HUES48 (cell line): Measurements from ENCODE around the gene BLOC1S5.
"Not testable (repeated sequence)": the region's sequence is repeated elsewhere in the genome, so short reads cannot be mapped to it uniquely, and the experiment has no call there.

Experiments used
- H3K27ac ChIP-seq: one replicate; pipeline ENCODE4 v1.7.0; 2013; ENCODE audit warnings: low read depth, low read length, inconsistent platforms
- H3K27me3 ChIP-seq: 2 replicates; pipeline ENCODE4 v1.6.1; 2013; ENCODE audit warnings: mild to moderate bottlenecking, low read length; ENCODE audit not compliant: control insufficient read depth, insufficient read depth
- H3K36me3 ChIP-seq: 2 replicates; pipeline ENCODE4 v1.6.1; 2013; ENCODE audit warnings: low read length; ENCODE audit not compliant: control insufficient read depth, insufficient read depth
- H3K4me1 ChIP-seq: 2 replicates; pipeline ENCODE4 v1.6.1; 2013; ENCODE audit warnings: mild to moderate bottlenecking, low read length; ENCODE audit not compliant: control insufficient read depth, insufficient read depth
- H3K4me3 ChIP-seq: 2 replicates; pipeline ENCODE4 v1.5.1; 2013; ENCODE audit warnings: mild to moderate bottlenecking, low read depth, low read length
- H3K9ac ChIP-seq: 2 replicates; pipeline ENCODE4 v1.6.1; 2013; ENCODE audit warnings: mild to moderate bottlenecking, low read depth, low read length, moderate library complexity
- H3K9me3 ChIP-seq: 2 replicates; pipeline ENCODE4 v1.6.1; 2013; ENCODE audit warnings: low read length; ENCODE audit not compliant: control insufficient read depth, insufficient read depth

Gene BLOC1S5

GRCh38 chr6:8065519-8065911 is 1.3 kb upstream of the BLOC1S5 start:
- H3K27ac ChIP-seq: peak overlapping the region; percentile 68
- H3K4me3 ChIP-seq: no peak overlapping the region

GRCh38 chr6:8064638-8065518 is 689 bp upstream of the BLOC1S5 start:
- Histone ChIP-seq H3K4me1 (peaks cover 25% of the 10 kb centered on the region), H3K9ac (peak overlapping the region; percentile 44; the same call in 1 of the 2 replicates), H3K36me3 (peaks cover 10% of the 10 kb centered on the region), H3K27me3 (no peaks in the 10 kb centered on the region), H3K9me3 (no peaks in the 10 kb centered on the region), H3K27ac (peak overlapping the region; percentile 68), H3K4me3 (peak overlapping the region; percentile 85)

More at GRCh38 chr6:8065519-8065911, 1.3 kb upstream of the BLOC1S5 start:
- Histone ChIP-seq H3K9ac (no peak overlapping the region), H3K36me3 (peaks cover 10% of the 10 kb centered on the region), H3K9me3 (no peaks in the 10 kb centered on the region), H3K4me1 (peaks cover 25% of the 10 kb centered on the region), H3K27me3 (no peaks in the 10 kb centered on the region)

GRCh38 chr6:8061736-8062135 is 2.5 kb downstream of the BLOC1S5 start:
- H3K9me3 ChIP-seq: no peaks in the 10 kb centered on the region
- peaks cover 21% of the 10 kb centered on the region for H3K36me3 ChIP-seq
- no peaks in the 10 kb centered on the region for H3K27me3 ChIP-seq
- no peak overlapping the region for H3K9ac ChIP-seq
- H3K27ac ChIP-seq: no peak overlapping the region
- H3K4me1 ChIP-seq: peaks cover 23% of the 10 kb centered on the region
- no peak overlapping the region for H3K4me3 ChIP-seq

- Histone ChIP-seq H3K4me3 (no peak overlapping the region), H3K4me1 (peaks cover 14% of the 10 kb centered on the region), H3K9ac (no peak overlapping the region), H3K27me3 (no peaks in the 10 kb centered on the region), H3K27ac (no peak overlapping the region), H3K36me3 (peaks cover 21% of the 10 kb centered on the region), H3K9me3 (no peaks in the 10 kb centered on the region)
These were observed 3.8 kb downstream of the BLOC1S5 start for GRCh38 chr6:8060346-8060745.

GRCh38 chr6:8059129-8059528 is 5.1 kb downstream of the BLOC1S5 start:
- Histone ChIP-seq H3K4me3 (no peak overlapping the region), H3K27me3 (no peaks in the 10 kb centered on the region), H3K27ac (no peak overlapping the region), H3K9me3 (no peaks in the 10 kb centered on the region), H3K36me3 (peaks cover 24% of the 10 kb centered on the region), H3K9ac (no peak overlapping the region), H3K4me1 (peaks cover 5% of the 10 kb centered on the region; the same call in 1 of the 2 replicates)

GRCh38 chr6:8057793-8058192 is 6.4 kb downstream of the BLOC1S5 start:
- Histone ChIP-seq H3K4me3 (no peak overlapping the region), H3K27me3 (no peaks in the 10 kb centered on the region), H3K27ac (no peak overlapping the region), H3K9me3 (no peaks in the 10 kb centered on the region), H3K4me1 (no peaks in the 10 kb centered on the region), H3K9ac (no peak overlapping the region), H3K36me3 (peaks cover 26% of the 10 kb centered on the region)

GRCh38 chr6:8057263-8057662 is 6.9 kb downstream of the BLOC1S5 start:
- H3K27me3 ChIP-seq: no peaks in the 10 kb centered on the region
- H3K27ac ChIP-seq: no peak overlapping the region
- H3K9ac ChIP-seq: no peak overlapping the region
- no peak overlapping the region for H3K4me3 ChIP-seq
- H3K4me1 ChIP-seq: no peaks in the 10 kb centered on the region
- H3K9me3 ChIP-seq: no peaks in the 10 kb centered on the region
- H3K36me3 ChIP-seq: peaks cover 26% of the 10 kb centered on the region

GRCh38 chr6:8054276-8054675 is 9.9 kb downstream of the BLOC1S5 start:
- Histone ChIP-seq H3K36me3 (peaks cover 16% of the 10 kb centered on the region), H3K27ac (no peak overlapping the region), H3K4me3 (no peak overlapping the region), H3K9me3 (no peaks in the 10 kb centered on the region), H3K4me1 (no peaks in the 10 kb centered on the region), H3K9ac (no peak overlapping the region), H3K27me3 (no peaks in the 10 kb centered on the region)

- Histone ChIP-seq H3K4me3 (no peak overlapping the region), H3K9ac (no peak overlapping the region), H3K27me3 (no peaks in the 10 kb centered on the region), H3K36me3 (no peaks in the 10 kb centered on the region), H3K9me3 (no peaks in the 10 kb centered on the region), H3K4me1 (peaks cover 9% of the 10 kb centered on the region), H3K27ac (peak overlapping the region; percentile 76)
These were observed 16.5 kb downstream of the BLOC1S5 start for GRCh38 chr6:8047541-8048292.

GRCh38 chr6:8045769-8046168 is 18.4 kb downstream of the BLOC1S5 start:
- not testable (repeated sequence) for H3K27me3 ChIP-seq, H3K9me3 ChIP-seq, H3K4me3 ChIP-seq, H3K36me3 ChIP-seq, H3K27ac ChIP-seq, H3K4me1 ChIP-seq, H3K9ac ChIP-seq

GRCh38 chr6:8043221-8043620 is 21.0 kb downstream of the BLOC1S5 start:
- Histone ChIP-seq H3K36me3 (peaks cover 21% of the 10 kb centered on the region), H3K27me3 (no peaks in the 10 kb centered on the region), H3K4me1 (peaks cover 9% of the 10 kb centered on the region), H3K9ac (no peak overlapping the region), H3K4me3 (no peak overlapping the region), H3K9me3 (no peaks in the 10 kb centered on the region), H3K27ac (no peak overlapping the region)
